BE2C (cell line): ENCODE measurements around the gene NINL.

ENCODE experiments used
- DNase-seq: peaks from one replicate; pipeline ENCODE4 v3.0.0-alpha.2; 2020
- H3K27me3 ChIP-seq: fragments of 250-450 bp; sonication (Bioruptor Pico); 2 replicates; pipeline ENCODE4 v1.5.1; 2020; ENCODE audit warnings: mild to moderate bottlenecking
- H3K36me3 ChIP-seq: fragments of 250-450 bp; sonication (Bioruptor Pico); 2 replicates; pipeline ENCODE4 v1.5.1; 2020; ENCODE audit warnings: mild to moderate bottlenecking
- H3K4me1 ChIP-seq: fragments of 250-450 bp; sonication (Bioruptor Pico); 2 replicates; pipeline ENCODE4 v1.5.1; 2020
- H3K4me3 ChIP-seq: 2 replicates; pipeline ENCODE4 v1.5.1; 2011; ENCODE audit warnings: low read depth, low read length
- H3K9me3 ChIP-seq: fragments of 250-450 bp; sonication (Bioruptor Pico); 2 replicates; pipeline ENCODE4 v1.5.1; 2020
- CTCF ChIP-seq: IDR thresholded peaks from 2 replicates; pipeline ENCODE4 v1.5.1; 2012; ENCODE audit warnings: mild to moderate bottlenecking, low read depth, low read length

The NINL gene

GRCh38 chr20:25484224-25484846 is 101.0 kb downstream of the NINL start:
- Histone ChIP-seq H3K27me3 (no peaks in the 10 kb centered on the region), H3K9me3 (no peaks in the 10 kb centered on the region), H3K4me3 (no peak overlapping the region), H3K36me3 (no peaks in the 10 kb centered on the region), H3K4me1 (no peaks in the 10 kb centered on the region)
- TF ChIP-seq CTCF: no peak
- DNase-seq: no peak

GRCh38 chr20:25483431-25484132 is 101.7 kb downstream of the NINL start:
- Histone ChIP-seq H3K27me3 (no peaks in the 10 kb centered on the region), H3K9me3 (no peaks in the 10 kb centered on the region), H3K36me3 (no peaks in the 10 kb centered on the region), H3K4me1 (no peaks in the 10 kb centered on the region), H3K4me3 (no peak overlapping the region)
- DNase-seq: no peak
- TF ChIP-seq CTCF: no peak

DNA sequence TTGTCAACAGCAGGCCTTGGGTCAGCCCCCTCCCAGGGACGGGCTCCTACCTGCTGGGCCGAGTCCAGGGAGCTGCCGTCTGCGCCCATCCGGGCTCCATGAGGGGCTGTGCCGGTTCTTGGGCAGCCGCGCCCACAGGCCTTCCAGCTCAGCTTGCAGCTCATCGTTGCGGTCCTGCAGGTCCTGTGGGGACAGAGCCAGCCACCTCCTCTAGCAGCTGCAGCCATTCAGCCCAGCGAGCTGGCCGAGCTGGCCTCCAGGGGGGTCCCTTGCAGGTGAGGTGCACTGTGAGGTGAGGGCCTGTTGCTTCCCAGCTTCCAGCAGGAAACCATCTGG is 103.4 kb downstream of the NINL start:
- Histone ChIP-seq H3K4me3 (no peak overlapping the region), H3K9me3 (no peaks in the 10 kb centered on the region), H3K36me3 (no peaks in the 10 kb centered on the region), H3K27me3 (no peaks in the 10 kb centered on the region), H3K4me1 (no peaks in the 10 kb centered on the region)
- DNase-seq: no peak
- TF ChIP-seq CTCF: no peak

GRCh38 chr20:25481235-25481917 is 104.0 kb downstream of the NINL start:
- no peak for DNase-seq
- Histone ChIP-seq H3K9me3 (no peaks in the 10 kb centered on the region), H3K4me1 (no peaks in the 10 kb centered on the region), H3K4me3 (no peak overlapping the region), H3K27me3 (no peaks in the 10 kb centered on the region), H3K36me3 (no peaks in the 10 kb centered on the region)
- no peak for TF ChIP-seq CTCF

- Histone ChIP-seq H3K4me3 (no peak overlapping the region), H3K36me3 (no peaks in the 10 kb centered on the region), H3K9me3 (no peaks in the 10 kb centered on the region), H3K27me3 (no peaks in the 10 kb centered on the region), H3K4me1 (no peaks in the 10 kb centered on the region)
- no peak for DNase-seq
- TF ChIP-seq CTCF: no peak
Measured at GRCh38 chr20:25480797-25481196, 104.5 kb downstream of the NINL start.

DNA sequence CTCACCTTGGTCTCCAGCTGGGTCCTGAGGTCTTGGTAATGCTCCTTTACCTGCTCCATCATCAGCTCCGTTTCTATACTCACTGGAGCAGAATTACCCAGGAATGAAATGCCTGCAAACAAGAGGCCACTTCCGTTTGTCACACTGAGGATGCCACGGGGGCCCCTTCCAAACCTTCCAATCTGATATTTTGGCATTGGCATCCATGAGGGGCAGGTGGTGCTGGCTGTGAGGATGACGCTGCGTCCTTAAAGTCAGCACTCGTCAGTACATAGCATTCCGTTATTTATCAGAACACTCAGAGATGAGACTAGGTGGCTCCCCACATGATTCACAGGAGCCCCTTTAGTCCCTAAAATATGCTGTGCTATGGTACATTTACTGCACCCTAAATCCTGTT is 105.2 kb downstream of the NINL start:
- H3K9me3 ChIP-seq: no peaks in the 10 kb centered on the region
- no peaks in the 10 kb centered on the region for H3K36me3 ChIP-seq
- no peak for TF ChIP-seq CTCF
- no peak overlapping the region for H3K4me3 ChIP-seq
- H3K4me1 ChIP-seq: no peaks in the 10 kb centered on the region
- DNase-seq: no peak
- H3K27me3 ChIP-seq: no peaks in the 10 kb centered on the region
